MM.1S (cell line): ENCODE results near the gene RPS21.

Source experiments
- EZH2phosphoT487 ChIP-seq: fragments of 300-600 bp; sonication (generic); IDR thresholded peaks from 2 replicates; pipeline ENCODE4 v1.6.1; 2018; ENCODE audit warnings: antibody characterized with exemption, low read length
- TF ChIP-seq, protein P1 (sequence below): fragments of 300-600 bp; sonication (generic); IDR thresholded peaks from 2 replicates; pipeline ENCODE4 v1.5.1; 2016; ENCODE audit warnings: antibody characterized with exemption, low read length, mixed read lengths

DNA sequence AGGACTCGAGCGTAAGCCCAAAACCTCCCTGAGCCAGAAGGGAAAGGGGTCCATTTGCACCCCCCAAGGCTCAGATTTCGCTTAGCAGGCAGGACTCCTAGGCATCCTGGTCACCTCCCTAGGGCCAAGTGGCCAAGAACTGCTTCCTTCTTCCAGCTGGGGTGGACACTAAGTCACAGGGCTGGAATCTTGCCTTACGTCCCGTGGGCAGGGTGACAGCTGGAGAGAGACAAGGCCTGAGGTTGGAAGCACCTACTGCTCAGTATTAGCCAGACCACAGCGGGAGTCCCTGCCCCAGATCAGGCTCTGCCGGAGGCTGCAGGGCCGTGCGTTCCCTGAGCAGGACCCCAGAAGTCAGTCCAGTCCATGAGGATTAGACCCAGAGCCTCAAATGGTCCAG lies 39.5 kb upstream of the RPS21 start:
- TF ChIP-seq, protein P1, sequence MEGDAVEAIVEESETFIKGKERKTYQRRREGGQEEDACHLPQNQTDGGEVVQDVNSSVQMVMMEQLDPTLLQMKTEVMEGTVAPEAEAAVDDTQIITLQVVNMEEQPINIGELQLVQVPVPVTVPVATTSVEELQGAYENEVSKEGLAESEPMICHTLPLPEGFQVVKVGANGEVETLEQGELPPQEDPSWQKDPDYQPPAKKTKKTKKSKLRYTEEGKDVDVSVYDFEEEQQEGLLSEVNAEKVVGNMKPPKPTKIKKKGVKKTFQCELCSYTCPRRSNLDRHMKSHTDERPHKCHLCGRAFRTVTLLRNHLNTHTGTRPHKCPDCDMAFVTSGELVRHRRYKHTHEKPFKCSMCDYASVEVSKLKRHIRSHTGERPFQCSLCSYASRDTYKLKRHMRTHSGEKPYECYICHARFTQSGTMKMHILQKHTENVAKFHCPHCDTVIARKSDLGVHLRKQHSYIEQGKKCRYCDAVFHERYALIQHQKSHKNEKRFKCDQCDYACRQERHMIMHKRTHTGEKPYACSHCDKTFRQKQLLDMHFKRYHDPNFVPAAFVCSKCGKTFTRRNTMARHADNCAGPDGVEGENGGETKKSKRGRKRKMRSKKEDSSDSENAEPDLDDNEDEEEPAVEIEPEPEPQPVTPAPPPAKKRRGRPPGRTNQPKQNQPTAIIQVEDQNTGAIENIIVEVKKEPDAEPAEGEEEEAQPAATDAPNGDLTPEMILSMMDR, result no peak
- TF ChIP-seq EZH2phosphoT487, result no peak
